ENCODE results near the gene RFWD3.
"Not testable (repeated sequence)": the region's sequence is repeated elsewhere in the genome, so short reads cannot be mapped to it uniquely, and the experiment has no call there.

Gene RFWD3, protein sequence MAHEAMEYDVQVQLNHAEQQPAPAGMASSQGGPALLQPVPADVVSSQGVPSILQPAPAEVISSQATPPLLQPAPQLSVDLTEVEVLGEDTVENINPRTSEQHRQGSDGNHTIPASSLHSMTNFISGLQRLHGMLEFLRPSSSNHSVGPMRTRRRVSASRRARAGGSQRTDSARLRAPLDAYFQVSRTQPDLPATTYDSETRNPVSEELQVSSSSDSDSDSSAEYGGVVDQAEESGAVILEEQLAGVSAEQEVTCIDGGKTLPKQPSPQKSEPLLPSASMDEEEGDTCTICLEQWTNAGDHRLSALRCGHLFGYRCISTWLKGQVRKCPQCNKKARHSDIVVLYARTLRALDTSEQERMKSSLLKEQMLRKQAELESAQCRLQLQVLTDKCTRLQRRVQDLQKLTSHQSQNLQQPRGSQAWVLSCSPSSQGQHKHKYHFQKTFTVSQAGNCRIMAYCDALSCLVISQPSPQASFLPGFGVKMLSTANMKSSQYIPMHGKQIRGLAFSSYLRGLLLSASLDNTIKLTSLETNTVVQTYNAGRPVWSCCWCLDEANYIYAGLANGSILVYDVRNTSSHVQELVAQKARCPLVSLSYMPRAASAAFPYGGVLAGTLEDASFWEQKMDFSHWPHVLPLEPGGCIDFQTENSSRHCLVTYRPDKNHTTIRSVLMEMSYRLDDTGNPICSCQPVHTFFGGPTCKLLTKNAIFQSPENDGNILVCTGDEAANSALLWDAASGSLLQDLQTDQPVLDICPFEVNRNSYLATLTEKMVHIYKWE

GRCh38 chr16:74666425-74667254 is at the start of gene RFWD3:
Gene RFWD3, minus strand, starts transcription at chr16:74666877. Its CDS starts 5,428 bp downstream, at chr16:74661449.
- DNase-seq (ENCODE audit: low read depth in 2 of 2), result peak; percentile 81 to 95

DNA sequence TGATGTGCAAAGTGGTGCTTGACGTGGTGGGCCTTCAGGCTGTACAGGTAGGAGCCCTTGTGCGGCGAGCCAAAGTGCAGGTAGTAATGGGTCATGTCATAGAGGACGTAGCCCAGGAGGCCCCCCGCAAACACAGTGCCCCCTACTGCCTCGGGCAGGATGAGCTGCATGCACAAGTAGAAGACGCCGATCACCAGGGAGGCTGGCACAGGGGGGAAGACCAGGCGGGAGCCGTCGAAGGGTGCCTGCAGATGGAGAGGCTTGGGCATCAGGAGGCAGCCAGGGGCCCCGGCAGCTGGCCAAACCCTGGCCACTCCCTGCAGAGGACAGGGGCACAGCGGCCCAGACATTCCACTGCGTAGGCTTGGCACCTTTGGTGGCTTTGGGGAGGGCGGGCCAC is 49.7 kb upstream of the RFWD3 start:
- no peak for DNase-seq (ENCODE audit: low read depth in 2 of 2)

- no peak for DNase-seq (ENCODE audit: low read depth in 2 of 2)
Observed at GRCh38 chr16:74713876-74714275, 47.2 kb upstream of the RFWD3 start.

GRCh38 chr16:74713325-74713724 is 46.6 kb upstream of the RFWD3 start:
- no peak for DNase-seq (ENCODE audit: low read depth in 2 of 2)

DNA sequence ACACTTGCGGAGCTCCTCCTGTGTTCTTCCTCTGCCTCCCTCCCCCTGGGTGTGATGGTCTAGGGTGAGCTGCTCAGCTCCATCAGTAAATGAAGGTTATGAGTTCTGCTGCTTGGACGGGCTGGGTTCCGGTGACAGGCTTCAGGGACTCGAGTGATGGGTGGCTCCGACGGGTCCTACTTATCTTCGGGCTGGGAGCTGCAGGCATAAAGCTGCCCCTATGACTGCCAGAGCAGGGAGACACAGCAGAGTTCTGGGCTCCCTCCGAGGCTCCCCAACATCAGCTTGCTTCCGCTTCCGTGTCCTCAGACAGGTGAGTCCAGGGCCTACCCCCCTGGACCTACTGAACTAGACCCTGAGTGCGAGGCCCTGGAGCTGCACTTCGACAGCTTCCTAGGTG is 45.3 kb upstream of the RFWD3 start:
- DNase-seq (ENCODE audit: low read depth in 2 of 2), result no peak

DNA sequence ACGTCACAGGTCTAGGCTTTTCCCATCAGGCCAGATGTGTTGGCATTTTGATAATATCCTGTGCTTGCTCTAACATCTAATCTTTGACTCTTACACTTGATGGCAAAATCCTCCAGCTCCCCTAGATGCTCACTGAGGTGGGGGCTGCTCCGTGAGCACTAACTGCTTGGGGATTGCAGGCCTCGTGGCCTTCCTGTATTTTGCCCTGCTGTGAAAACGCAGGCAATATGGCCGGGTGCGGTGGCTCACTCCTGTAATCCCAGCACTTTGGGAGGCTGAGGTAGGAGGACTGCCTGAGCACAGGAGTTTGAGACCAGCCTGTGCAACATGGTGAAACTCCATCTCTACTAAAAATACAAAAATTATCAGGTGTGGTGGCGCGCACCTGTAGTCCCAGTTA is 43.7 kb upstream of the RFWD3 start:
- DNase-seq (ENCODE audit: low read depth in 2 of 2), result no peak

- DNase-seq (ENCODE audit: low read depth in 2 of 2), result peak; percentile 67
Observed at GRCh38 chr16:74709441-74709877, 42.8 kb upstream of the RFWD3 start.

GRCh38 chr16:74700438-74701225 is 34.0 kb upstream of the RFWD3 start, which contains the start of gene MLKL:
Gene MLKL, minus strand, starts transcription at chr16:74700862. Its CDS starts 5,105 bp downstream, at chr16:74695757.
- DNase-seq (ENCODE audit: low read depth in 2 of 2), result peak; percentile 15 to 29

GRCh38 chr16:74700116-74700437 is 33.4 kb upstream of the RFWD3 start:
- DNase-seq (ENCODE audit: low read depth in 2 of 2), result no peak

GRCh38 chr16:74699666-74700065 is 33.0 kb upstream of the RFWD3 start:
- DNase-seq (ENCODE audit: low read depth in 2 of 2), result no peak

- no peak for DNase-seq (ENCODE audit: low read depth in 2 of 2)
Observed at GRCh38 chr16:74698222-74698621, 31.5 kb upstream of the RFWD3 start.

DNA sequence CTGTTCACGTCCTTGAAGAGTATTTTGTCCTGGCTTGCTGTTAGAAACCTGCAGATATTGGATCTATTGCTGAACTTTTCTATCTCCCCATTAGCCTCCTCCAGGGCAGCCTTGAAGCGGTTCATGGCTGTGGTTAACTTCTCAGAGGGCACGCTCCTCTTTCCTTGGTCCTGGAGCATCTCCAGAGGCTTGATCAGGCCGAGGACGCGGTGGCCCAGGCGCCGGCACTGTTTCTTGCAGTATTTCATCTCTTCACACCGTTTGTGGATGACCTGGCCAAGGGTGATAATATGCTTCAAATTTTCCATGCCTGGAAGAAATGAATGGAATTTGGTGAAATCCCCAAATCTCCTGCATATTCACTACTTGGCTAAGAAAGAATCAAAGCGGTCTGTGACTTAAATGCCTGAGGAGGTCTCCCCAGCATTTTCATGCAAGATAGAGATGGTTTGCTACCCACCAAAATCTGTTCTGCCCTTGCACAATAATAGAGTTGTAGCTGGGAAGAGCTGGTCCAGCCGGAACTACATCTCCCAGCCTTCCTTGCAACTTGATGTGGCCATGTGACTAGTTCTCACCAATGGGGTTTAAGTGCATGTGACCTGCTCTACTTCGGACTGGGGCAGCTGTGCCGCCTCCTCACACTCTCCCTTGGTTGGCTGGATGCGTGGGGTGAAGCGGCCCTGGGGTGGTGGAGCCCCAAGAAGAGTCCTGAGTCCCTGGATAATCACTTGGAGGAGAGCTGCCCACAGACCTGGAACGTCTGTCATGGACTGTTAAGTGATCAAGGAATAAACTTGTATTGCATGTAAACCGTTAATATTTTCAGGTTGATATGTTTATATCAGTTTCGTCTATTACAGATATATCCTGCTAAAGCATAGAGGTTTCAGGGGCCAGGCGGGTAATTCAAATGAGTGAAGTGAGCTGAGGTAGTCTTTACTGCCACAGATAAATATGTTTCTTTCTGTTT is 29.1 kb upstream of the RFWD3 start:
- no peak for DNase-seq (ENCODE audit: low read depth in 2 of 2)

- DNase-seq (ENCODE audit: low read depth in 2 of 2), result no peak
Observed at GRCh38 chr16:74691093-74691855, 24.6 kb upstream of the RFWD3 start.

DNA sequence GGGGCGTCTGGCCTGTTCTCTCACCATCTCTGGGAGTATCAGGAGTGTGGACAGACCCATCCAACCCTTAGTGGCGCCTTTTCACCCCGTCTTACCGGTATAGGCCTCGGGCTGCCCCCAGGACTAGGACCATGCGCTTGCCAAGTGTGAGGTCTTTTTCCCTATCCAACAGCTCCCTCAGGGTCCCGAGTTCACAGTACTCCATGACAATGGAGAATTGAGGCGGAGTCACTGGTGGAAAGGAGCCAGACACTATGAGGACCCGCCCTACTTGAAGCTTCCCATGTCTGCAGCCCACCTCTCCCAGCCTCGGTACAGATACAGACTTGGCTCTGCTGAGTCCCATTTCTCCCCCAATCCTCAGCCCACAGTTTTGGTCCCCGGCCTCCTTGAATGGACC is 15.9 kb upstream of the RFWD3 start:
- no peak for DNase-seq (ENCODE audit: low read depth in 2 of 2)

GRCh38 chr16:74680681-74681080 is 14.0 kb upstream of the RFWD3 start:
- no peak for DNase-seq (ENCODE audit: low read depth in 2 of 2)

DNA sequence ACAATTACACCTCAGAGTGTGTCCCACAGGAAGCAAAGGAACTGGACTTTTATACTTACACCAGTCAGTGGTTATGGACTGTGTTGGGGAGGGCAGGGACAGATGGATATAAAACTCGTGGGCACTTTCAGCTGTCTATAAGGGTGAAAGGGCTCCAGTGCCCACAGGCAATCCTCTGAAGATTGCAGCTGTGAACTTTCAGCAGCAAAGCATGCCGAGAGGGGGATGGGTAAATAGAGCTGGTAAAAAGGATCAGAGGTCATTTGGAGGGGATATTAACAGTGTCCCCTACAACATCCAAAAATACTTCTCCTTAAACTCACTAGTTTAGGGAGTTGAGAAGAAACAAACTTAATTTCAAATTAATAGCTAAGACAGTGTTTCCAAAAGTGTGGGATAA is 13.3 kb upstream of the RFWD3 start:
- DNase-seq (ENCODE audit: low read depth in 2 of 2), result no peak

- DNase-seq (ENCODE audit: low read depth in 2 of 2), result no peak
Observed at GRCh38 chr16:74677868-74678267, 11.2 kb upstream of the RFWD3 start.

GRCh38 chr16:74673876-74674275 is 7.2 kb upstream of the RFWD3 start:
- DNase-seq (ENCODE audit: low read depth in 2 of 2), result no peak

DNA sequence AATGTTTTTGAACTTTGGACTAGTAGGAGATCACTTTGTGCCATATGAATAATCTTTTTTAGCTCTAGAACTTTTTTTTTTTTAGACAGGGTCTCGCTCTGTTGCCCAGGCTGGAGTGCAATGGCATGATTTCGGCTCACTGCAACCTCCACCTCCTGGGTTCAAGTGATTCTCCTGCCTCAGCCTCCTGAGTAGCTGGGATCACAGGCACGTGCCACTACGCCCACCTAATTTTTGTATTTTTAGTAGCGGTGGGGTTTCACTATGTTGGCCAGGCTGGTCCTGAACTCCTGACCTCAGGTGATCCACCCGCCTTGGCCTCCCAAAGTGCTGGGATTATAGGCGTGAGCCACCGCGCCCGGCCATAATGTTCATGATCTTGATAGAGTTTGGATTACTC is 2.2 kb upstream of the RFWD3 start:
- not testable (repeated sequence) for DNase-seq (ENCODE audit: low read depth in 2 of 2)
